Activated naive CD8-positive, alpha-beta T cell treated with anti-CD3 and anti-CD28 coated beads for 36 hours (primary cell): Measurements from ENCODE around the gene ZNF536. TPM values are rescaled to one million over a fixed set of nuclear protein-coding genes. Genes with fewer than 3 reads are reported as not detected.
"Not testable (repeated sequence)": the region's sequence is repeated elsewhere in the genome, so short reads cannot be mapped to it uniquely, and the experiment has no call there.

Experiments
- DNase-seq: peaks from one replicate; pipeline ENCODE4 v3.0.0; 2021
- H3K27ac Mint-ChIP-seq: one replicate; pipeline ENCODE4 v1.8.0; 2022; ENCODE audit warnings: mild to moderate bottlenecking, moderate library complexity, mixed read lengths
- H3K27me3 Mint-ChIP-seq: one replicate; pipeline ENCODE4 v1.8.0; 2022; ENCODE audit warnings: mild to moderate bottlenecking, mixed read lengths
- H3K36me3 Mint-ChIP-seq: one replicate; pipeline ENCODE4 v1.8.0; 2021; ENCODE audit warnings: mild to moderate bottlenecking, mixed read lengths
- H3K4me1 Mint-ChIP-seq: one replicate; pipeline ENCODE4 v1.8.0; 2021; ENCODE audit warnings: mixed read lengths
- H3K4me3 Mint-ChIP-seq: one replicate; pipeline ENCODE4 v1.8.0; 2022; ENCODE audit warnings: mild to moderate bottlenecking, moderate library complexity, mixed read lengths
- H3K9me3 Mint-ChIP-seq: one replicate; pipeline ENCODE4 v1.8.0; 2022; ENCODE audit warnings: mixed read lengths
- total RNA-seq, 2 experiments: library from RNA; stranded (reverse); gene quantifications; one replicate each; pipeline ENCODE4 v1.2.3, GENCODE V29; 2021

Gene ZNF536
- total RNA-seq, 2 experiments from 2014 or later, result not detected

- H3K36me3 Mint-ChIP-seq, result no peaks in the 10 kb centered on the region
- H3K9me3 Mint-ChIP-seq, result no peaks in the 10 kb centered on the region
- no peaks in the 10 kb centered on the region for H3K4me1 Mint-ChIP-seq
- peaks cover 8% of the 10 kb centered on the region for H3K27me3 Mint-ChIP-seq
- H3K27ac Mint-ChIP-seq, result no peak overlapping the region
- H3K4me3 Mint-ChIP-seq, result no peak overlapping the region
- DNase-seq, result no peak
Measured at GRCh38 chr19:30386551-30387143, 14.5 kb downstream of the ZNF536 start.

DNA sequence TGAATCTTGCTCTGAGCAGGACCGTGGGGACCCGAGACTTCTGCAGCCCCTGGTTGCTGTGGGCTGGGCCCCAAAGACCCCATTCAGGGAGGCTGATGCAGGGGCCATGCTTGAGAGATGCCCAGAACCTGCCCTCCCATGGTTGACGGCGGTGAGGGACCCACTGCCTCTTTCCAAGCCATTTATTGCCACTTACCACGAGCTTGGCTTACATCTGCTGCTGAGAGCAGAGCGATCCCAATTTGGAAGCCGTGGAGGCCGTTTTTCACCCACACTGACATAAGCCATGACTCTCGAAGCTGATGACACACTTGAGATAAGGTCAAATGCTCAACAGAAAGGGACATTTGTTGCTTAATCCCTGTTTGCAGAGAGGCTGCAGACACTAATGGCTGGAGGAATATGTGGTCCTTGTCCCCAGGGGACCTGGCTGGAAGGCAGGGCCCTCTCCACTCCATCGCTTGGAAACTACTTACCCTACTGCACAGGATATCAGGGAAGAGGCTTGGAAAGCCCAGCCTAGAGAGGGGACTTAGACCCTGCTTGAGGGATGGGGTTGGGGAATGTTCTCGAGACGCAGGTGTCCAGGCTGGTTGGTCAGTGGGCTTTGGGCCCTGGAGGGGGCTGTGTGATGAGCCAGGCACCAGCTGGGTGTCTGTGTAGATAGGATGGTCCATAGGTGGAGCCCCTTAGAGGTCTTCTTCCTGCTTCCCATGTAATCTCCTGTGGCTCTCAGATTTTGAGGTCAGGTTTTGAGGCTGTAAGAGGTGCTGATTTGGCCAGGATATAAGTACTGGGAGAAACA is 15.3 kb downstream of the ZNF536 start:
- no peak overlapping the region for H3K4me3 Mint-ChIP-seq
- H3K27ac Mint-ChIP-seq, result no peak overlapping the region
- no peaks in the 10 kb centered on the region for H3K4me1 Mint-ChIP-seq
- H3K27me3 Mint-ChIP-seq, result peaks cover 10% of the 10 kb centered on the region
- DNase-seq, result no peak
- no peaks in the 10 kb centered on the region for H3K9me3 Mint-ChIP-seq
- no peaks in the 10 kb centered on the region for H3K36me3 Mint-ChIP-seq

DNA sequence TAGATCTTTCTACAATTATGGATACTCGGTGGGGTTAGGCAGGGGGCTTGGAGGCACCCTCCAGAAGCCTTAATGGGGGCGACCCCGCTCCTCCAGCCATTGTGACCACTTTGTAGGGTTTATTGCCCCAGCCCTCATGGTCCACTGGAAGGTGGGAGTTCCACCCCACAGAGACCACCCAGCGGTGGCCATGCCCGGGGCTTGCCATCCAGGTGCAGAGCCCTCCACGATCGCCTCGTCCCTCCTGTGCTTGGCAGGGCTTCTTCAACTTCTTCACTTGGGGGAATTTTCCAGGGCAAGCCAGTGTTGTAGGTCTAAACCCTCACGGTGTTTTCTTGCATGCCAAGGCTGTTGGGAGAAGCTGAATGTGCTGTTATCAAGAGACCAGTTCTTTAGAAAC is 16.1 kb downstream of the ZNF536 start:
- Mint-ChIP-seq H3K4me3 (no peak overlapping the region), H3K36me3 (no peaks in the 10 kb centered on the region), H3K4me1 (no peaks in the 10 kb centered on the region), H3K27me3 (peaks cover 16% of the 10 kb centered on the region), H3K9me3 (no peaks in the 10 kb centered on the region), H3K27ac (no peak overlapping the region)
- no peak for DNase-seq

- Mint-ChIP-seq H3K9me3 (no peaks in the 10 kb centered on the region), H3K4me1 (no peaks in the 10 kb centered on the region), H3K27me3 (peaks cover 21% of the 10 kb centered on the region), H3K36me3 (no peaks in the 10 kb centered on the region), H3K27ac (no peak overlapping the region), H3K4me3 (no peak overlapping the region)
- no peak for DNase-seq
Measured at GRCh38 chr19:30388819-30389218, 16.6 kb downstream of the ZNF536 start.

- Mint-ChIP-seq H3K4me3 (no peak overlapping the region), H3K27me3 (peaks cover 25% of the 10 kb centered on the region), H3K27ac (no peak overlapping the region), H3K9me3 (no peaks in the 10 kb centered on the region), H3K4me1 (no peaks in the 10 kb centered on the region), H3K36me3 (no peaks in the 10 kb centered on the region)
- no peak for DNase-seq
Measured at GRCh38 chr19:30390356-30390988, 18.3 kb downstream of the ZNF536 start.

- DNase-seq, result no peak
- Mint-ChIP-seq H3K36me3 (no peaks in the 10 kb centered on the region), H3K4me3 (no peak overlapping the region), H3K4me1 (no peaks in the 10 kb centered on the region), H3K27me3 (peaks cover 22% of the 10 kb centered on the region), H3K27ac (no peak overlapping the region), H3K9me3 (no peaks in the 10 kb centered on the region)
Measured at GRCh38 chr19:30391052-30391451, 18.9 kb downstream of the ZNF536 start.

DNA sequence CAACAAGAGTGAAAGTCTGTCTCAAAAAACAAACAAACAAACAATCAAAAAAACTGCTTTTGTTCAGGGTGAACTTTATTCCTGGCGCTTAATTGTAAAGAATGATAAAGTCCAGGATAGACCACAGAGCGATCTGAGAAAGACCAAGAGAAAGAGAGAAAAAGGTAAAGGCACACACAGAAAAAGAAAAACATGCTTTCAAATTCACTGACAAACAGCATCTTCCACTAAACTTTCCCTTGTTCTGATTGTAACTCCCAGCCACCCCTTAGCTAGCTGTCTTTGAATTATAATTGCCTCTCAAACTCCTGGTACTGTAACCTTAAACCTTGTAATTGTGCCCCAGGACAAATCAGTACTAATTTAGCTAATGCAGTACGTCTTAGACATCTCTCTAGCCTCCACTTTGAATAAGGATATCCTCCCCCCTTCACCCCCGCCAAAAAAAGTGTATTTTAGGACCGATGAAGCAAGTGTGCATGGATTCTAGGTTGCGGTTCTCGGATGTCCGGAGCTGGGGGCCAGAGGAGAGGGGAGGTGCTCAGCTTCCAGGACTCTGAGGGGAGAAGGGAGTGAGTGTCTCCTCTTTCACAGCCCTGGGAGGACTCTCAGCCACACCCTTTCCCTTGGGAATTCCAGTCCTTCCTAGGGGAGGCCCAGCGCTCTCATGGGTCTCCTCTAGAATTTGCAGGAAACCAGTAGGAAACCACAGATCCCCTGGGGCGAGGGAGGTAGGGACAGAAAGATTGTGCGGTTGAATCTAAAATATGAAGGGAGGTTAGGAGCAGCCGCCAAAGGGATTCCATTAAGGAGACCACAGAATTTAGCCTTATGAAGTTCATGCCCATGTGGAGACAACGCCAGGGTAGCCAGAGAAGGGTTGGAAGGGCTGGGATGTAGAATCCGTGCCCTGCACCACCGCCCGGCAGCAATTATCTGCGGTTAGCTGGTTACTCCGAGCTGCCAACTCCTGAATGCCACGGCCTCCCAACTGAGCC is 19.7 kb downstream of the ZNF536 start:
- DNase-seq, result no peak
- Mint-ChIP-seq H3K9me3 (no peaks in the 10 kb centered on the region), H3K36me3 (no peaks in the 10 kb centered on the region), H3K4me3 (no peak overlapping the region), H3K27ac (no peak overlapping the region), H3K27me3 (peaks cover 22% of the 10 kb centered on the region), H3K4me1 (no peaks in the 10 kb centered on the region)

DNA sequence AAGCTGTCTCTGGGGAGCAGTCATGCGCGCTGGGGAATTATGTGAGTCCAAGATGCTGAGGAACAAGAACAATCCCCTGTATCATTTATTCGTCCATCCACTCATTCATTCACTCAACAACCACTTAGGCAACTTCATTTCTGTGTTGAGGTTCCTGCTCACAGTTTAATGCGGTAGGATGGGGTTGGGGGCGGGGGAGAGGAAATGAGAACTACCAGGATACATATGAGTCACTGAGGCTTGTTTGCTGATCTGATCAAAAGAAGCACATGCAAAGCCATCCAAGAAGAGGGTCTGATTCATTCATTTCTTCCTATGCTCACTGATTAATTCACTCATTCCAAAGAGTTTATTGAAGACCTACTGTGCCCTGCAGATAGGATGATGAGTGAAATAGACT is 20.9 kb downstream of the ZNF536 start:
- peaks cover 22% of the 10 kb centered on the region for H3K27me3 Mint-ChIP-seq
- no peak overlapping the region for H3K27ac Mint-ChIP-seq
- H3K36me3 Mint-ChIP-seq, result no peaks in the 10 kb centered on the region
- H3K4me3 Mint-ChIP-seq, result no peak overlapping the region
- DNase-seq, result no peak
- H3K9me3 Mint-ChIP-seq, result no peaks in the 10 kb centered on the region
- H3K4me1 Mint-ChIP-seq, result no peaks in the 10 kb centered on the region

GRCh38 chr19:30393729-30394480 is 21.7 kb downstream of the ZNF536 start:
- H3K27me3 Mint-ChIP-seq, result peaks cover 23% of the 10 kb centered on the region
- no peak overlapping the region for H3K4me3 Mint-ChIP-seq
- H3K27ac Mint-ChIP-seq, result no peak overlapping the region
- DNase-seq, result no peak
- no peaks in the 10 kb centered on the region for H3K4me1 Mint-ChIP-seq
- H3K9me3 Mint-ChIP-seq, result peaks cover under 1% of the 10 kb centered on the region
- H3K36me3 Mint-ChIP-seq, result no peaks in the 10 kb centered on the region

DNA sequence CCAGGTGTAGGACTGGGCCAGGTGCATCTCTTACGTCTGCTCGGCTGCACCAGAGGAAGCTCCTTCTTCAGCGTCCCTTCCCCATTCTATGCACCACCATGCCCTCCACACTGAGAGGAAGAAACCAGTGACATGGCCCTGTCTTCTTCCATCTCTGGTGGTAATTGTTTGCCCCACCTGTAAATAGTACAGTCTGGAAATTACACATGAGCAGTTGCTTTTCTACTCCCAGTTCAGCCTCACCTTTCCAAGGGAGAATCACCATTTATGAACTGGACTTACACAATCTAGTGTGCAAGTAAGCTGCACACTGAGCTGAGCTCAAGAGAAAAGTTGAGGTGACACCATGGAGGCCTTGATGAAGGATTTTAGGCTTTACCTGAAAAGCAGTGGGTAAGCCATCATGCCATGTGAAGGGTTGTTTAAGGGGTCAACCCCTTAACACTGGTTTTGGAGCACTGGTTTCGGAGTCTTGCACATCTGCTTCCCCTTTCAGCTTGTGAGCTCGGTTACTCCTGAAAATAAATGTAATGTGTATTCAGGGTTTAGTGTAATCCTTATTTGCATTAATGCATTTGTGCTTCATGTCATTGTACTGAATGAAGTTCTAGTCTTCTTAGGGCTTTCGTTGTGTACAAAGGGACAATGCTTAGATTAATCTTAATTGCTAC is 22.4 kb downstream of the ZNF536 start:
- Mint-ChIP-seq H3K4me3 (no peak overlapping the region), H3K27ac (no peak overlapping the region), H3K9me3 (peaks cover 3% of the 10 kb centered on the region), H3K4me1 (no peaks in the 10 kb centered on the region), H3K36me3 (no peaks in the 10 kb centered on the region), H3K27me3 (peaks cover 28% of the 10 kb centered on the region)
- no peak for DNase-seq

DNA sequence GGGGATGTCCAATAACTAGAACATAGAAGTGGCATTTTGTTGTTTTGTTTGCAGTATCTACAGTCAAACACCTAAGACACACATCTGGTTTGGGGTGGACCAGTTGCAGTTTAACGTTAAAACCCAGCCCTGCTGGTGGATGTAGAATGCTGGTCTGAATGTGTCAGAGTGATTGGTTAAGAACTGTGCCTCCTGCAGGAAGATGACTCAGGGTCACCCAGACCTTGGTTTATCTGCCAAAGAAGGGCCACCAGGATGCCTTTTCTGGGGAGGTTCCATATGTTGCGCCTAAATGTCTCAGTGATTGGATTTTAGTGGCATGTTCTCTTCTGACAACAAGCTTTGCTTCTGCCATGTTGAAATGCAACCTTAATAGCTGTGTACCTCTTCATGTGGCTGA is 23.1 kb downstream of the ZNF536 start:
- H3K27ac Mint-ChIP-seq, result no peak overlapping the region
- H3K4me1 Mint-ChIP-seq, result no peaks in the 10 kb centered on the region
- no peak for DNase-seq
- H3K27me3 Mint-ChIP-seq, result peaks cover 24% of the 10 kb centered on the region
- no peak overlapping the region for H3K4me3 Mint-ChIP-seq
- peaks cover 3% of the 10 kb centered on the region for H3K9me3 Mint-ChIP-seq
- H3K36me3 Mint-ChIP-seq, result no peaks in the 10 kb centered on the region

DNA sequence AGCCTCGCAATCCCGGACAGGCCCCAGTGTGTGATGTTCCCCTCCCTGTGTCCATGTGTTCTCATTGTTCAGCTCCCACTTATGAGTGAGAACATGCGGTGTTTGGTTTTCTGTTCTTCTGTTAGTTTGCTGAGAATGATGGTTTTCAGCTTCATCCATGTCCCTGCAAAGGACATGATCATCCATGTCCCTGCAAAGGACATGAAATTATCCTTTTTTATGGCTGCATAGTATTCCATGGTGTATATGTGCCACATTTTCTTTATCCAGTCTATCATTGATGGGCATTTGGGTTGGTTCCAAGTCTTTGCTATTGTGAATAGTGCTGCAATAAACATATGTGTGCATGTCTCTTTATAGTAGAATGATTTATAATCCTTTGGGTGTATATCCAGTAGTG is 26.4 kb downstream of the ZNF536 start:
- H3K4me1 Mint-ChIP-seq, DNase-seq, H3K27ac Mint-ChIP-seq, H3K9me3 Mint-ChIP-seq, H3K36me3 Mint-ChIP-seq, H3K4me3 Mint-ChIP-seq: not testable (repeated sequence)
- peaks cover 22% of the 10 kb centered on the region for H3K27me3 Mint-ChIP-seq

GRCh38 chr19:30401956-30402355 is 29.8 kb downstream of the ZNF536 start:
- Mint-ChIP-seq H3K36me3 (no peaks in the 10 kb centered on the region), H3K4me3 (no peak overlapping the region), H3K9me3 (peaks cover 5% of the 10 kb centered on the region), H3K4me1 (no peaks in the 10 kb centered on the region), H3K27ac (no peak overlapping the region), H3K27me3 (peaks cover 23% of the 10 kb centered on the region)
- no peak for DNase-seq
